IMR-90 (cell line): ENCODE measurements around the gene CLRN1.

Experiments
- BHLHE40 ChIP-seq: fragments of 150-350 bp; IDR thresholded peaks from 2 replicates; pipeline ENCODE4 v1.6.1; 2016; ENCODE audit warnings: mild to moderate bottlenecking, low read depth, low read length
- CEBPB ChIP-seq: IDR thresholded peaks from 2 replicates; pipeline ENCODE4 v1.6.1; 2012; ENCODE audit warnings: low read depth, low read length, improper control_type of control experiment
- CHD1 ChIP-seq: IDR thresholded peaks from 2 replicates; pipeline ENCODE4 v1.6.1; 2012; ENCODE audit warnings: low read depth, low read length, improper control_type of control experiment
- ELK1 ChIP-seq: fragments of 150-350 bp; IDR thresholded peaks from 2 replicates; pipeline ENCODE4 v1.6.1; 2016; ENCODE audit warnings: low read depth, mild to moderate bottlenecking, low read length, moderate library complexity, borderline replicate concordance
- FOS ChIP-seq: fragments of 150-350 bp; IDR thresholded peaks from 2 replicates; pipeline ENCODE4 v1.6.1; 2016; ENCODE audit warnings: low read depth, low read length
- MAZ ChIP-seq: IDR thresholded peaks from 2 replicates; pipeline ENCODE4 v1.6.1; 2012; ENCODE audit warnings: low read depth, mild to moderate bottlenecking, low read length, improper control_type of control experiment, moderate library complexity, borderline replicate concordance
- POLR2A ChIP-seq: IDR thresholded peaks from 2 replicates; pipeline ENCODE4 v1.6.1; 2012; ENCODE audit warnings: mild to moderate bottlenecking, low read depth, low read length
- RAD21 ChIP-seq: IDR thresholded peaks from 2 replicates; pipeline ENCODE4 v1.6.1; 2012; ENCODE audit warnings: low read length, improper control_type of control experiment
- RFX5 ChIP-seq: IDR thresholded peaks from 2 replicates; pipeline ENCODE4 v1.8.0; 2012; ENCODE audit warnings: low read depth, mild to moderate bottlenecking, low read length, moderate library complexity
- SMC3 ChIP-seq: fragments of 150-350 bp; IDR thresholded peaks from 2 replicates; pipeline ENCODE4 v1.6.1; 2016; ENCODE audit warnings: low read depth, mild to moderate bottlenecking, antibody characterized with exemption, low read length, moderate library complexity
- TF ChIP-seq, protein P1 (sequence below): conservative IDR thresholded peaks from 2 replicates; pipeline ENCODE4 v1.5.1; 2012; ENCODE audit warnings: mild to moderate bottlenecking, low read depth, low read length, improper control_type of control experiment

DNA sequence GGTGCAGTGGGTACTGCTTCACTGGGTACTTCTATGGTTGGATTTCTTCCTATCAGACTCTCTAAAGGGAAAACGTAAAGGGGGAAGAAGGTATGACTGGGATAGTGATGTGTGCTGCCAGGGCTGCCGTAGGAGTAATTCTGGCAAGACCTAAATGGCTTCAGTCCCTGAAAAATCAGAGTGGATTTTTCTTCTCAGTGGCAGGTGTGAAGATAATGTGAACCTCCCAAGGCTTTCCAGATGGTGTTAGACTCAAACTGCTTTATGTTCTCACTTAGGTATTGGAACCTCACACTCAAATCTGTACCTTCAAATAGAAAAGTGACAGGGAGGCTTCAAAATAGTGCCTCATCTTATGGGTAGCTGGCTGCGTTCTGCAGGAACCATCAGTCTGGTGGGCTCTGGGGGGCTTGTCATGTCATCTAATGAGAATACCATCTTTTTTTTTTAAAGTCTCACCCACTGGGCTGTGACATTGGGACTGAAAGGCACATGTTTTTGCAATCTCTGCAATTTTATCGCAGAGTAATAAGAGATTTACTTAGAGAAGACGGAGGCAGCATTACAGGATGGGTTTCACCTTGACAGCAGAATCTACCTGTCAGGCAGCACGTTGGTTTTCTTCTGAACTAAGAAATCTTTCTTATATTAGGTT lies 95.8 kb downstream of the CLRN1 start:
- TF ChIP-seq, protein P1, sequence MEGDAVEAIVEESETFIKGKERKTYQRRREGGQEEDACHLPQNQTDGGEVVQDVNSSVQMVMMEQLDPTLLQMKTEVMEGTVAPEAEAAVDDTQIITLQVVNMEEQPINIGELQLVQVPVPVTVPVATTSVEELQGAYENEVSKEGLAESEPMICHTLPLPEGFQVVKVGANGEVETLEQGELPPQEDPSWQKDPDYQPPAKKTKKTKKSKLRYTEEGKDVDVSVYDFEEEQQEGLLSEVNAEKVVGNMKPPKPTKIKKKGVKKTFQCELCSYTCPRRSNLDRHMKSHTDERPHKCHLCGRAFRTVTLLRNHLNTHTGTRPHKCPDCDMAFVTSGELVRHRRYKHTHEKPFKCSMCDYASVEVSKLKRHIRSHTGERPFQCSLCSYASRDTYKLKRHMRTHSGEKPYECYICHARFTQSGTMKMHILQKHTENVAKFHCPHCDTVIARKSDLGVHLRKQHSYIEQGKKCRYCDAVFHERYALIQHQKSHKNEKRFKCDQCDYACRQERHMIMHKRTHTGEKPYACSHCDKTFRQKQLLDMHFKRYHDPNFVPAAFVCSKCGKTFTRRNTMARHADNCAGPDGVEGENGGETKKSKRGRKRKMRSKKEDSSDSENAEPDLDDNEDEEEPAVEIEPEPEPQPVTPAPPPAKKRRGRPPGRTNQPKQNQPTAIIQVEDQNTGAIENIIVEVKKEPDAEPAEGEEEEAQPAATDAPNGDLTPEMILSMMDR: no peak
- TF ChIP-seq RAD21 (no peak), RFX5 (no peak), POLR2A (no peak), MAZ (no peak), CHD1 (no peak), FOS (no peak), ELK1 (no peak), BHLHE40 (no peak), SMC3 (no peak), CEBPB (no peak)
